Memory B cell (primary cell): ENCODE measurements around the gene CACYBP.

ENCODE experiments used
- ATAC-seq: fragments of 150-1000 bp; cut with Tn5 transposase; 2 replicates; pipeline ENCODE4 v1.10.0; 2021; ENCODE audit warnings: low read depth, mild to moderate bottlenecking, moderate library complexity
- DNase-seq, 2 donors: peaks; one replicate each; pipeline ENCODE4 v3.0.0; 2022; ENCODE audit warnings: low spot score in 2 of 2
- H3K27ac Mint-ChIP-seq: one replicate; pipeline ENCODE4 v1.8.0; 2022; ENCODE audit warnings: mild to moderate bottlenecking, moderate library complexity, mixed read lengths
- H3K27me3 Mint-ChIP-seq: one replicate; pipeline ENCODE4 v1.8.0; 2022; ENCODE audit warnings: mixed read lengths
- H3K36me3 Mint-ChIP-seq: one replicate; pipeline ENCODE4 v1.8.0; 2022; ENCODE audit warnings: mild to moderate bottlenecking, mixed read lengths
- H3K4me1 Mint-ChIP-seq: one replicate; pipeline ENCODE4 v1.8.0; 2022; ENCODE audit warnings: mixed read lengths
- H3K4me3 Mint-ChIP-seq: one replicate; pipeline ENCODE4 v1.8.0; 2022; ENCODE audit warnings: mild to moderate bottlenecking, moderate library complexity, mixed read lengths
- H3K9me3 Mint-ChIP-seq: one replicate; pipeline ENCODE4 v1.8.0; 2022; ENCODE audit warnings: mixed read lengths

CACYBP gene

DNA sequence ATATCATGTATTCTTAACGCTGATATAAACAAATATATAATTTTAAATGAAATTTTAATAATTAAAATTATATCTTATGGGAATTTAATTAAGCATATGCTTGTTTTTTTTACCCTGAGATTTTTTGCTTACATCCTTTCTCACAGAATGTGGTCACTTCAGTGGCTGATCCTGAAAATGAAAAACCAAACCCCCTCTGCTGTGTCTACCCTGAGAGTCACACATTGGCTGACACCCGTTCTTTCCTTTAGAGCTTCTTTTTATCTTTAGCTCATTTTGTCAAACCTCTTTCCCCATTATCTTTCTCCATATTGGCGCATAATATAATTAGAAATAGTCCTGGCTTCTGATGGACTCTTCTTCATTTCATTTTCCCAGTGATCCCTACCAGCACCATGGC lies 10.8 kb upstream of the CACYBP start:
- H3K36me3 Mint-ChIP-seq, result peaks cover 20% of the 10 kb centered on the region
- ATAC-seq, result no peak
- H3K27me3 Mint-ChIP-seq, result no peaks in the 10 kb centered on the region
- DNase-seq, result no peak
- no peaks in the 10 kb centered on the region for H3K9me3 Mint-ChIP-seq
- no peak overlapping the region for H3K4me3 Mint-ChIP-seq
- peaks cover 11% of the 10 kb centered on the region for H3K4me1 Mint-ChIP-seq
- H3K27ac Mint-ChIP-seq, result peak overlapping the region; percentile 95

DNA sequence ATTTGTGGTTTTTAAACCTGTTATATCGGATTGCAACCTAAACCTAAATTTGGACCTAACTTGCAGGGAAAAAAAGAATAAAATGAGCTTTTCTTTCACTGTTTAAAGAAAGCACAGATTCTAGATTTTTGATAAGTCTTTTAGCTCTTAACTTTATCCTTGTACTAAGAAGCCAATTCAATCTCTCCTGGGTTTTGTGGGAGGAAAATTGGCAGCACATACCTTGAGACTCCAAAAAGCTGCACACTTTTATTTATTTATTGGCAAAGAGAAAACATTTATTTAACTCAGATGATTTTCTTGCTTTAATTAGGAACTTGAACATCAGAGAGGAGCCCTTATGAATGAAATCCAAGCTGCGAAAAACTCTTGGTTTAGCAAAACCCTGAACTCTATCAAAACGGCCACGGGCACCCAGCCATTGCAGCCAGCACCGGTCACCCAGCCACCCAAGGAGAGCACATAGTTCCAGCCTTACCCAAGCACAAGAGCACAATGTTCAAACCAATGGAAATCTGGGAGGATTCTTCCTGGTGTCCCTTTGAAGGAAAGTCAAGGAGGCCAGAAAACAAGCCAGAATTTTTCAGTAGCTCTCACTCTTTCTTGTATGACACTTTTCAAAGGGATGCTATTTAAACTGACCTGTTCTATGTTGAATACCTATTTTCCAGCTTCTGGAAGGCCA lies 10.1 kb upstream of the CACYBP start:
- H3K4me3 Mint-ChIP-seq, result peak overlapping the region; percentile 46
- DNase-seq (no peak), ATAC-seq (no peak)
- no peaks in the 10 kb centered on the region for H3K9me3 Mint-ChIP-seq
- H3K27me3 Mint-ChIP-seq, result no peaks in the 10 kb centered on the region
- peaks cover 18% of the 10 kb centered on the region for H3K36me3 Mint-ChIP-seq
- peak overlapping the region; percentile 95 for H3K27ac Mint-ChIP-seq
- H3K4me1 Mint-ChIP-seq, result peaks cover 11% of the 10 kb centered on the region

DNA sequence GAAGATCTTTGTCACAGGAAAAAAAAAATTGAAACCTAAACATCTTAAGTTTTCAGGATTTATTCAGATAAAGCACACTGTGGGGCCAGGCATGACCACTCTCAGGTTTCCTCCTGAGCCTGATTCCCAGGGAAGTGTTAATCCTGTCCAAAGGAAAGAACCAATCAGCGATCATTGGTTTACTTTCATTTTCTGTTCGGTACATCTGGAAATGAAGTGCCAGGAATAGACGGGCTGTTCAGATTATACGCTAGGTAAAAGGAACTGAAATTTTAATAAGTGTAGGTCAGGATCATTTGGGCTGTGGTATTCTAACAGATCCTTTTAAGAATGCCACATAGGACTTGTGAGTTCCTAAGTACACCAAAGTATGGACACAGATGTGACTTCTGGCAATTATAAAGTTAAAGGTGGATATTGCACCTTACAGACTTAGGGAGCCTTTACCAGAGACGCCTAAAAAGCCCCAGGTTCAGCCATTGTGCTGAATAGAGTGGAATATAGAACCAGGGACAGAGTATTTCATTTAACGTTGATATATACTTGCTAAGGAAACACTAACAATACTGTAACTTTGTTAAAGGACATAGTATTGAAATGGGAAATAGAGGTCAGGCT lies 9.3 kb upstream of the CACYBP start:
- Mint-ChIP-seq H3K27ac (peak overlapping the region; percentile 95), H3K4me1 (peaks cover 11% of the 10 kb centered on the region), H3K36me3 (peaks cover 16% of the 10 kb centered on the region), H3K4me3 (peak overlapping the region; percentile 78), H3K9me3 (no peaks in the 10 kb centered on the region), H3K27me3 (no peaks in the 10 kb centered on the region)
- ATAC-seq, result peak; percentile 86
- DNase-seq, result no peak

- no peak for DNase-seq
- Mint-ChIP-seq H3K4me1 (peaks cover 11% of the 10 kb centered on the region), H3K9me3 (no peaks in the 10 kb centered on the region), H3K4me3 (no peak overlapping the region), H3K27ac (no peak overlapping the region), H3K36me3 (peaks cover 14% of the 10 kb centered on the region), H3K27me3 (no peaks in the 10 kb centered on the region)
- no peak for ATAC-seq
Observed at GRCh38 chr1:174991473-174991872, 8.3 kb upstream of the CACYBP start.

DNA sequence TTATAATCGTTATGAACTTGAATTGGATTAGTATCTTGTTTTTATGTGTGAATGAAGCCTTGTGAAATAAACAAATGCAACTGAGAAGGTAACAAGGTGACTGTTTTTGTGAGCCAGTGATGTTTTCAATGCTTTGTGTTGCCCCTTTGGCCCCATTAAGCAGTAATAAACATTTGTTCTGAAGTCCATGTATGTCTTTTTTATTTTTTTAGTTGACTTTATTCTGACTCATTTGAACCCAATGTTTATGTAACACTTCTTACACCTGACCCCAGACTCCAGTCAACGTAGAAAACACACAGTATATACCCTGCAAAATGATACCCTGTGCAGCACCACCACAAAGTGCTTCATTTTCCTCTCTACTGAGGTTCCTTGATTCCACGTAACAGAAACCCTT lies 4.6 kb upstream of the CACYBP start:
- Mint-ChIP-seq H3K4me1 (peaks cover 5% of the 10 kb centered on the region), H3K4me3 (no peak overlapping the region), H3K27me3 (no peaks in the 10 kb centered on the region), H3K27ac (no peak overlapping the region), H3K36me3 (peaks cover 3% of the 10 kb centered on the region), H3K9me3 (no peaks in the 10 kb centered on the region)
- no peak for DNase-seq
- no peak for ATAC-seq

- H3K36me3 Mint-ChIP-seq, result peaks cover 3% of the 10 kb centered on the region
- no peak overlapping the region for H3K27ac Mint-ChIP-seq
- DNase-seq (no peak), ATAC-seq (no peak)
- H3K9me3 Mint-ChIP-seq, result no peaks in the 10 kb centered on the region
- no peak overlapping the region for H3K4me3 Mint-ChIP-seq
- peaks cover 11% of the 10 kb centered on the region for H3K4me1 Mint-ChIP-seq
- H3K27me3 Mint-ChIP-seq, result no peaks in the 10 kb centered on the region
Observed at GRCh38 chr1:174995916-174996315, 3.8 kb upstream of the CACYBP start.

DNA sequence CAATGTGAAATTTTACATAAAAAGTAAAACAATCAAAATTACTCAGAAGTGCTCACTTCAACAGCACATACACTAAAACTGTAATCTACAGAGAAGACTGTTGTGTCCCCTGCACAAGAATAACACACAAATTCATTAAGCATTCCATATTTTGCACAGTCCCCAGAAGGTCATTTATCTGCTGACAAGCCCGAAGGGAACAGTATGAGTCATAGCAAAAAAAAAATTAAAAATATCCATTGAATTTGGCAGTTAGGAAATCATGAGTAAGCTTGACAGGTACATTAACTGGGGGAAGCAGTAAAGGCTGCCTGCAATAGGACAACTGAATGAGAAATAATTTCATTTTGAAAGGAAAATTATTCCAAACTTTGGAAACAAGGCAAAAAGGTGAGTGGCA lies 3.3 kb upstream of the CACYBP start:
- Mint-ChIP-seq H3K27ac (no peak overlapping the region), H3K9me3 (no peaks in the 10 kb centered on the region), H3K4me3 (no peak overlapping the region), H3K27me3 (no peaks in the 10 kb centered on the region), H3K36me3 (peaks cover 3% of the 10 kb centered on the region), H3K4me1 (peaks cover 16% of the 10 kb centered on the region)
- no peak for DNase-seq
- no peak for ATAC-seq

DNA sequence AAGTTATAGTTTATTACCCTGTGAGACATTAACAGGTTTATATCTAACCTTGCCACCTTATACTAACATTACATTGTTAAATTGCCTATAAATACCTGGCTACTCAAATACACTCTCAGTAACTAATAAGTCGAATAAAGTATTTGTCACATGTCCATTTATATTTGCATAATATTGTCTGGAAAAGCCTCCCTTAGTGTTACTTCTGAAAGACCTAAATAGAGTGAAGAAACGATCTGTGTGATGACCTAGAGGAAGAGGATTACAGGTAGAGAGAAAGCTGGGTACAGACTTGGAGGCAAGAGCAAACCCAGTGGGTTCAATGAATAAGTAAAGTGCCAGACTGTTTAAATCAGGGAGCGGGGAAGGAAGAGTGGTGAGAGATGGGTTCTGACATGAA lies 2.7 kb upstream of the CACYBP start:
- DNase-seq (no peak), ATAC-seq (no peak)
- Mint-ChIP-seq H3K27me3 (no peaks in the 10 kb centered on the region), H3K4me1 (peaks cover 18% of the 10 kb centered on the region), H3K4me3 (no peak overlapping the region), H3K27ac (no peak overlapping the region), H3K36me3 (peaks cover 3% of the 10 kb centered on the region), H3K9me3 (no peaks in the 10 kb centered on the region)

DNA sequence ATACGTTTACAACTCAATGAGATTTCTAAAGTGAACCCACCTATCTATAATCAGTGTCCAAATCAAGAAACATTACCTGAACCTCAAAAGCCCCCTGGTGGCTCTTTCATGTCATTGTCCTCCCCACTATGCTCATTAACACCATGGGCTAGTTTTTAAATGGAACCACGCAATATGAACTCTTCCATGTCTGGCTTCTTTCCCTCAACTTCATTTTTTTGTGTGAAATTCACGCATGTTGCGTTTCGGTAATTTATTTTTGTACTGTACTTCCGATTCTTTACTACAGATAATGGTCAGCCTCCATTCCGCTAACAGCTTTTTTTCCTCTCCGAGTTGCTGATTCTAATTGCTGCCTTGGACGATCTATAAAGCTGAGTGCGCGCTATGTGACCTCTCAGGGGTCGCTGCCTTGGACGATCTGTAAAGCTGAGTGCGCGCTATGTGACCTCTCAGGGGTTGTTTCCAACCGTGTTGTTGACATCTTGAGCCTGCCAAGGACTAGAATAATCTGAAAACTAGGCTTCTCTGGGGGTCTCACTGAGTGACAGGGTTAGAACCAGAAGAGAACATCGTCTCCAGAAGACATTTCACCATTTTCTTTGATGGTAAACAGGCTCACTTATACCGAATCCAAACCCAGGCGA lies 1.1 kb upstream of the CACYBP start:
- H3K4me3 Mint-ChIP-seq, result no peak overlapping the region
- peaks cover 3% of the 10 kb centered on the region for H3K36me3 Mint-ChIP-seq
- H3K27me3 Mint-ChIP-seq, result no peaks in the 10 kb centered on the region
- H3K9me3 Mint-ChIP-seq, result no peaks in the 10 kb centered on the region
- peaks cover 24% of the 10 kb centered on the region for H3K4me1 Mint-ChIP-seq
- no peak overlapping the region for H3K27ac Mint-ChIP-seq
- ATAC-seq, result peak; percentile 10
- peak in 1 of 2 donors; percentile 58 for DNase-seq

DNA sequence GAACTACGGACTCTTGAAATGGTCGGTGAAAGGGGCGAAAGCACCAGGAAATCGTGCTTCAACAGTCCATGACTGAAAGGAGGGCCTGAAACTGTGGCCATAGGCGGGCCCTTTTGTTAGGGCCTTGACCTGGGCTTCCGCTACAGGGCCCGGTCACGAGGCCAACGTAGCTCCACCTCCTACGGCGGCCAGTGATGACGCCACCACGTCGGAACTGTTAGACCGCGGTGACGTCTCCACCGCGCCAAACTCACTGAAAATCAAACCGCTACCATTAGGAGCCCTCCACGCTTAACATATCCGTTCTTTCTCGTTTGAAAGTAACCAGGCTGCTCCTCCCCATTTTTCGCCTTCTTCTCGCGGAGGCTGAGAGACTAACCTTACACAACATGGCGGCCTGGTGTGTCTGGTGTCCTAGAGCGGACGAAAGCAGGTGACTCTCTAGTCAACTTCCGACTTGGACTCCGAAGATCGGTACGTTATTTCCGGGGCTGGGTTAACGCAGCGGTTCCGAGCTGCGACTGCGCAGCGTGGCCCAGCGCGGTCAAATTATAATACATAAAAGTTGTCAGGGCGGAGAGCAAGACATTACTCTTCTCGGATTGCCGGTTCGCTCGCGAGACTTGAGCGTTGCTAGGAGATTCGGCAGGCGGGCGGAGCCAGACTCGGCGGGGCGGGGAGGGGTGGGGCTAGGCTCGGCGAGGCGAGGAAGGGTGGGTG lies 371 bp upstream of the CACYBP start:
- H3K27me3 Mint-ChIP-seq, result no peaks in the 10 kb centered on the region
- no peak overlapping the region for H3K4me3 Mint-ChIP-seq
- ATAC-seq, result peak; percentile 72
- DNase-seq, result peak; percentile 91 to 95
- H3K36me3 Mint-ChIP-seq, result peaks cover 4% of the 10 kb centered on the region
- H3K27ac Mint-ChIP-seq, result no peak overlapping the region
- no peaks in the 10 kb centered on the region for H3K9me3 Mint-ChIP-seq
- peaks cover 25% of the 10 kb centered on the region for H3K4me1 Mint-ChIP-seq

GRCh38 chr1:175000697-175001187 lies 995 bp downstream of the CACYBP start:
- Mint-ChIP-seq H3K36me3 (peaks cover 8% of the 10 kb centered on the region), H3K27me3 (no peaks in the 10 kb centered on the region), H3K4me1 (peaks cover 30% of the 10 kb centered on the region), H3K9me3 (no peaks in the 10 kb centered on the region), H3K4me3 (no peak overlapping the region), H3K27ac (no peak overlapping the region)
- no peak for DNase-seq
- ATAC-seq, result no peak

DNA sequence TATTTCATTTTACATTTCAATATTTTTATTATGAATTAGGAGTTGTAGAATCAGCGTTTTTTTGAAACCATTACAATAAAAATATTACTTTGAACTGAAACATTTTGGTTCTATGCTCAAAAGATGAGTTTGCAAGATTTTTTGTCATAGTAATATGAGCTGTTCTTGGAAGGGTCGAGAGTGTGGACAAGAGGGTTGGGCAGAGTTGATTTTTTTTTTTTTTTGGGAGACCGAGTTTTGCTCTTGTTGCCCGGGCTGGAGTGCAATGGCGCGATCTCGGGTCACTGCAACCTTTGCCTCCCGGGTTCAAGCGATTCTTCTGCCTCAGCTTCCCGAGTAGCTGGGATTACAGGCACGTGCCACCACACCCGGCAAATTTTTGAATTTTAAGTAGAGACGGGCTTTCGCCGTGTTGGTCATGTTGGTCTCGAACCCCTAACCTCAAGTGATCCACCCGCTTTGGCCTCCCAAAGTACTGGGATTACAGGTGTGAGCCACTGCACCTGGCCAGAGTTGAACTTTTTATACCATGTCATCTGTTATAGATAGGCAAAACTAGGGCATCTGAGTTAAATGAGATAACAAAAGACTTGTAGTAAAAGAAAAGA lies 3.3 kb downstream of the CACYBP start:
- no peak overlapping the region for H3K27ac Mint-ChIP-seq
- no peaks in the 10 kb centered on the region for H3K27me3 Mint-ChIP-seq
- no peaks in the 10 kb centered on the region for H3K9me3 Mint-ChIP-seq
- ATAC-seq (no peak), DNase-seq (no peak)
- peaks cover 25% of the 10 kb centered on the region for H3K4me1 Mint-ChIP-seq
- no peak overlapping the region for H3K4me3 Mint-ChIP-seq
- peaks cover 9% of the 10 kb centered on the region for H3K36me3 Mint-ChIP-seq

GRCh38 chr1:175003521-175003920 lies 3.8 kb downstream of the CACYBP start:
- H3K36me3 Mint-ChIP-seq, result peaks cover 12% of the 10 kb centered on the region
- H3K27ac Mint-ChIP-seq, result no peak overlapping the region
- no peaks in the 10 kb centered on the region for H3K9me3 Mint-ChIP-seq
- H3K4me1 Mint-ChIP-seq, result peaks cover 25% of the 10 kb centered on the region
- ATAC-seq (no peak), DNase-seq (no peak)
- no peaks in the 10 kb centered on the region for H3K27me3 Mint-ChIP-seq
- no peak overlapping the region for H3K4me3 Mint-ChIP-seq
